ENCODE results near the gene MAP3K13.
"Not testable (repeated sequence)": the region's sequence is repeated elsewhere in the genome, so short reads cannot be mapped to it uniquely, and the experiment has no call there.

Gene MAP3K13

DNA sequence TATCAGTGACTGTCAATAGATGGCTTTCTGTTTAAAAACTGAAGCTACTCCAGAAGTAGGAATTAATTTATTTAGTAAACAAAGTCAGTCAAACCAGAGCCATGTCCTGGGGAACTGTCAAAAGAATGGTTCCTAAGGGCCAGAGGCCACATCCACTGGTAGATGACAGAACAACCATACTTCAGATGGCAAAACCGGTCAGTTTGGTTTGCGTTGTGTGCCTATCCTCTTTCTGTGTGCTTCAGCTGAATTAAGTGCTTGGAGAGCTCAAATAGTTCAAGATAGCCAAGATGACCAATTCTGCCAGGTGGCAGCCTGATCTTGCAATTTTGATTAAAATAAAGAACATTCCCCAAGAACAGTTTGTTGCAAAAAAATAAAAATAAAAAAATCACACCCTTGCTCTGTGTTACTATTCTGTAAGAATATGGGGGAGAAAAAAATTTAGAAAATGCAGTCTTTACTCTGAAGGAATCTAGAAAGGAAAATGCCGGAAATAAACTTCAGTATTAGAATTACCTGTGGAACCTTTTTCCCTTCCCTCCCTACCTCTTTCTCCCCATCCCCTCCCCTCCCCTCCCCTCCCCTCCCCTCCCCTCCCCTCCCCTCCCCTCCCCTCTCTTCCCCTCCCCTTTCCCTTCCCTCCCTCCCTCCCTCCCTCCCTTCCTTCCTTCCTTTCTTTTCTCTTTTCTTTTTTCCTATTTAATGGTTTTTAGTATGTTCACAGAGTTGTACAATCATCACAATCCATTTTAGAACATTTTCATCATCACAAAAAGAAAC, 2.5 kb downstream of the MAP3K13 start:
- H3K27me3 ChIP-seq (ENCODE audit: insufficient read depth, low read length, poor library complexity): peaks cover 15% of the 10 kb centered on the region
- no peak overlapping the region for H2AFZ ChIP-seq (ENCODE audit: low read depth, low read length)
- H3K9me3 ChIP-seq (ENCODE audit: insufficient read depth, low read length, severe bottlenecking): no peaks in the 10 kb centered on the region
- TF ChIP-seq, protein P1, sequence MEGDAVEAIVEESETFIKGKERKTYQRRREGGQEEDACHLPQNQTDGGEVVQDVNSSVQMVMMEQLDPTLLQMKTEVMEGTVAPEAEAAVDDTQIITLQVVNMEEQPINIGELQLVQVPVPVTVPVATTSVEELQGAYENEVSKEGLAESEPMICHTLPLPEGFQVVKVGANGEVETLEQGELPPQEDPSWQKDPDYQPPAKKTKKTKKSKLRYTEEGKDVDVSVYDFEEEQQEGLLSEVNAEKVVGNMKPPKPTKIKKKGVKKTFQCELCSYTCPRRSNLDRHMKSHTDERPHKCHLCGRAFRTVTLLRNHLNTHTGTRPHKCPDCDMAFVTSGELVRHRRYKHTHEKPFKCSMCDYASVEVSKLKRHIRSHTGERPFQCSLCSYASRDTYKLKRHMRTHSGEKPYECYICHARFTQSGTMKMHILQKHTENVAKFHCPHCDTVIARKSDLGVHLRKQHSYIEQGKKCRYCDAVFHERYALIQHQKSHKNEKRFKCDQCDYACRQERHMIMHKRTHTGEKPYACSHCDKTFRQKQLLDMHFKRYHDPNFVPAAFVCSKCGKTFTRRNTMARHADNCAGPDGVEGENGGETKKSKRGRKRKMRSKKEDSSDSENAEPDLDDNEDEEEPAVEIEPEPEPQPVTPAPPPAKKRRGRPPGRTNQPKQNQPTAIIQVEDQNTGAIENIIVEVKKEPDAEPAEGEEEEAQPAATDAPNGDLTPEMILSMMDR (IDR thresholded peaks at IDR 0.05; ENCODE audit: borderline replicate concordance, extremely low read depth, low read length, poor library complexity, severe bottlenecking): no peak
- no peak for TF ChIP-seq EZH2 (IDR thresholded peaks at IDR 0.05; ENCODE audit: borderline replicate concordance, low read depth, low read length, severe bottlenecking)
- H4K20me1 ChIP-seq (ENCODE audit: insufficient read depth, low read length): no peaks in the 10 kb centered on the region
- no peak overlapping the region for H3K4me3 ChIP-seq (ENCODE audit: low read depth in 1 of 2, low read length in 2 of 2)
- no peak overlapping the region for H3K4me2 ChIP-seq (ENCODE audit: insufficient read depth, low read length)
- H3K27ac ChIP-seq (ENCODE audit: low read length): no peak overlapping the region
- no peaks in the 10 kb centered on the region for H3K4me1 ChIP-seq (ENCODE audit: insufficient read depth, low read length)
- no peaks in the 10 kb centered on the region for H3K79me2 ChIP-seq (ENCODE audit: insufficient read depth, low read length)
- no peaks in the 10 kb centered on the region for H3K36me3 ChIP-seq (ENCODE audit: insufficient read depth, low read length)
- no peak for ATAC-seq (ENCODE audit: insufficient read depth, low read depth)
- H3K9ac ChIP-seq (ENCODE audit: low read depth, low read length): no peak overlapping the region
- no peak for DNase-seq

DNA sequence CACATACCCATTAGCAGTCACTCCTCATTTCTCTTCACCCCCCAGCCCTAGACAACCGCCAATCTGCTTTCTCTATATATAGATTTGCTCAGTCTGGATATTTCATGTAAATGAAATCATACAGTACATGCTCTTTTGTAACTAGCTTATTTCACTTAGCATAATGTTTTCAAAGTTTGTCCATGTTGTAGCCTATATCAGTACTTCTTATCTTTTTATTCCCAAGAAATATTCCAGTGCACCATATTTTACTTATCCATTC, 3.1 kb downstream of the MAP3K13 start:
- no peaks in the 10 kb centered on the region for H4K20me1 ChIP-seq (ENCODE audit: insufficient read depth, low read length)
- H3K9ac ChIP-seq (ENCODE audit: low read depth, low read length): no peak overlapping the region
- ATAC-seq (ENCODE audit: insufficient read depth, low read depth): no peak
- H3K79me2 ChIP-seq (ENCODE audit: insufficient read depth, low read length): no peaks in the 10 kb centered on the region
- H2AFZ ChIP-seq (ENCODE audit: low read depth, low read length): no peak overlapping the region
- no peak overlapping the region for H3K27ac ChIP-seq (ENCODE audit: low read length)
- H3K27me3 ChIP-seq (ENCODE audit: insufficient read depth, low read length, poor library complexity): peaks cover 15% of the 10 kb centered on the region
- no peak for TF ChIP-seq EZH2 (IDR thresholded peaks at IDR 0.05; ENCODE audit: borderline replicate concordance, low read depth, low read length, severe bottlenecking)
- TF ChIP-seq, protein P1 (IDR thresholded peaks at IDR 0.05; ENCODE audit: borderline replicate concordance, extremely low read depth, low read length, poor library complexity, severe bottlenecking): no peak
- no peaks in the 10 kb centered on the region for H3K9me3 ChIP-seq (ENCODE audit: insufficient read depth, low read length, severe bottlenecking)
- no peak for DNase-seq
- H3K4me1 ChIP-seq (ENCODE audit: insufficient read depth, low read length): no peaks in the 10 kb centered on the region
- no peak overlapping the region for H3K4me2 ChIP-seq (ENCODE audit: insufficient read depth, low read length)
- H3K4me3 ChIP-seq (ENCODE audit: low read depth in 1 of 2, low read length in 2 of 2): no peak overlapping the region
- no peaks in the 10 kb centered on the region for H3K36me3 ChIP-seq (ENCODE audit: insufficient read depth, low read length)

DNA sequence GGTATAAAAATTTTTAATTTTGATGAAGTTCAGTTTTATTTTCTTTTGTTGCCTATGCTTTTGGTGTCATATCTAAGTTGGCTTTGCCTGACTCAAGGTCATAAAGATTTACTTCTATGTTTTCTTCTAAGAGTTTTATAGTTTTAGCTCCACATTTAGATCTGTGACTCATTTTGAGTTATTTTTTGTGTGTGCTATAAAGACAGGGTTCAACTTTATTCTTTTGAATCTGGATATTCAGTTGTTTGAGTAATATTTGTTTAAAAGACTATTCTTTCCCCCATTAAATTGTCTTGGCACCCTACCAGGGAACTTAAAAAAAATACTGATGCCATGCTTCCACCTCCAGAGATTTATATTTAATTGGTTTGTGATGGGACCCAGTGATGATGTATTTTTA, 4.0 kb downstream of the MAP3K13 start:
- Histone ChIP-seq H2AFZ (ENCODE audit: low read depth, low read length) (no peak overlapping the region), H4K20me1 (ENCODE audit: insufficient read depth, low read length) (no peaks in the 10 kb centered on the region), H3K36me3 (ENCODE audit: insufficient read depth, low read length) (no peaks in the 10 kb centered on the region), H3K9me3 (ENCODE audit: insufficient read depth, low read length, severe bottlenecking) (no peaks in the 10 kb centered on the region), H3K4me1 (ENCODE audit: insufficient read depth, low read length) (no peaks in the 10 kb centered on the region), H3K79me2 (ENCODE audit: insufficient read depth, low read length) (no peaks in the 10 kb centered on the region), H3K4me2 (ENCODE audit: insufficient read depth, low read length) (no peak overlapping the region), H3K27me3 (ENCODE audit: insufficient read depth, low read length, poor library complexity) (peaks cover 15% of the 10 kb centered on the region), H3K27ac (ENCODE audit: low read length) (no peak overlapping the region), H3K9ac (ENCODE audit: low read depth, low read length) (no peak overlapping the region), H3K4me3 (ENCODE audit: low read depth in 1 of 2, low read length in 2 of 2) (no peak overlapping the region)
- no peak for ATAC-seq (ENCODE audit: insufficient read depth, low read depth)
- no peak for DNase-seq
- TF ChIP-seq EZH2 (IDR thresholded peaks at IDR 0.05; ENCODE audit: borderline replicate concordance, low read depth, low read length, severe bottlenecking): no peak
- TF ChIP-seq, protein P1 (IDR thresholded peaks at IDR 0.05; ENCODE audit: borderline replicate concordance, extremely low read depth, low read length, poor library complexity, severe bottlenecking): no peak

DNA sequence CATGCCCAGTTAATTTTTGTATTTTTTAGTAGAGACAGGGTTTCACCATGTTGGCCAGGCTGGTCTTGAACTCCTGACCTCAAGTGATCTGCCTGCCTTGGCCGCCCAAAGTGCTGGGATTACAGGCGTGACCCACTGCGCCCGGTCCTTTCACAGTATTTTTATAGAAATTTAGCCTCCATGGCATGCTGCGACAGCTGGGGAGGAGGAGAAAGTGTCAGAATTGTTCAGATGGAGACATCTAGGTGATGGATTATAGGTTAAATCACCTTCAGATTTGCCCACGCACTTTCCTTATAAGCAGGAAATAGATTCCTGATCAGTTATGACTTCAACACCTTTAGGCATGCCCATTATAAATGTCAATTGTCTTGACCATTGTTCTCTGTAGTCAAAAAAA, 7.4 kb downstream of the MAP3K13 start:
- not testable (repeated sequence) for H3K9me3 ChIP-seq (ENCODE audit: insufficient read depth, low read length, severe bottlenecking); H3K4me2 ChIP-seq (ENCODE audit: insufficient read depth, low read length); H2AFZ ChIP-seq (ENCODE audit: low read depth, low read length); H3K27ac ChIP-seq (ENCODE audit: low read length); H3K36me3 ChIP-seq (ENCODE audit: insufficient read depth, low read length); H4K20me1 ChIP-seq (ENCODE audit: insufficient read depth, low read length); H3K79me2 ChIP-seq (ENCODE audit: insufficient read depth, low read length); ATAC-seq (ENCODE audit: insufficient read depth, low read depth); H3K4me1 ChIP-seq (ENCODE audit: insufficient read depth, low read length); DNase-seq; H3K27me3 ChIP-seq (ENCODE audit: insufficient read depth, low read length, poor library complexity); H3K9ac ChIP-seq (ENCODE audit: low read depth, low read length); H3K4me3 ChIP-seq (ENCODE audit: low read depth in 1 of 2, low read length in 2 of 2)

Measured in DND-41 (cell line).